GM18519 (cell line): ENCODE measurements around the gene ARHGEF39.

Experiments
- ATAC-seq: cut with Tn5 transposase; IDR thresholded peaks from one replicate; pipeline ENCODE4 v1.9.1; 2021; ENCODE audit warnings: mild to moderate bottlenecking, moderate library complexity; ENCODE audit not compliant: unreplicated experiment, low FRiP score

Gene ARHGEF39

GRCh38 chr9:35679091-35679490 is 14.1 kb upstream of the ARHGEF39 start:
- ATAC-seq: no peak

GRCh38 chr9:35675732-35676392 is 10.9 kb upstream of the ARHGEF39 start:
- no peak for ATAC-seq

GRCh38 chr9:35675204-35675603 is 10.2 kb upstream of the ARHGEF39 start:
- ATAC-seq: no peak

- ATAC-seq: no peak
Measured at GRCh38 chr9:35674025-35674361, 9.0 kb upstream of the ARHGEF39 start.

GRCh38 chr9:35673132-35674024 is 8.4 kb upstream of the ARHGEF39 start, which contains the start of gene CA9:
TSS of gene CA9 (plus strand) at chr9:35673928. CDS start at chr9:35673960, 32 bp downstream.
- no peak for ATAC-seq

- no peak for ATAC-seq
Measured at GRCh38 chr9:35669331-35670145, 4.5 kb upstream of the ARHGEF39 start.

GRCh38 chr9:35667939-35668338 is 2.9 kb upstream of the ARHGEF39 start:
- no peak for ATAC-seq

- no peak for ATAC-seq
Measured at GRCh38 chr9:35666549-35666948, 1.6 kb upstream of the ARHGEF39 start.

- no peak for ATAC-seq
Measured at GRCh38 chr9:35666045-35666444, 1.1 kb upstream of the ARHGEF39 start.

GRCh38 chr9:35665471-35665818 is 450 bp upstream of the ARHGEF39 start:
- no peak for ATAC-seq

- no peak for ATAC-seq
Measured at GRCh38 chr9:35662437-35662836, 2.6 kb downstream of the ARHGEF39 start.

- no peak for ATAC-seq
Measured at GRCh38 chr9:35661756-35662350, 3.1 kb downstream of the ARHGEF39 start.

GRCh38 chr9:35660966-35661415 is 4.0 kb downstream of the ARHGEF39 start:
- ATAC-seq: no peak

- ATAC-seq: no peak
Measured at GRCh38 chr9:35659340-35659739, 5.7 kb downstream of the ARHGEF39 start.

- no peak for ATAC-seq
Measured at GRCh38 chr9:35658968-35659220, 6.1 kb downstream of the ARHGEF39 start.

- peak; percentile 35 for ATAC-seq
Measured at GRCh38 chr9:35658137-35658967, 6.6 kb downstream of the ARHGEF39 start, which contains the start of gene CCDC107. TSS of gene CCDC107 (plus strand) at chr9:35658292. CDS start at chr9:35658380, 88 bp downstream.

GRCh38 chr9:35657546-35658136 is 7.4 kb downstream of the ARHGEF39 start, which contains the start of gene RMRP:
TSS of gene RMRP (minus strand) at chr9:35658019.
- ATAC-seq: peak; percentile 82

- ATAC-seq: no peak
Measured at GRCh38 chr9:35656831-35657545, 8.0 kb downstream of the ARHGEF39 start.

- ATAC-seq: no peak
Measured at GRCh38 chr9:35656348-35656747, 8.6 kb downstream of the ARHGEF39 start.
